Caco-2 (cell line): Measurements from ENCODE around the gene TTC7B. TPM values are rescaled to one million over a fixed set of nuclear protein-coding genes. Genes with fewer than 3 reads are reported as not detected.

Experiments
- BruUV-seq: library from RNA; stranded (reverse); fragments of 400-500 nt; replicated peaks from 2 replicates; lab custom pipeline; 2021; lab: Mats Ljungman, UMichigan
- CTCF ChIA-PET: fragments of 300-600 bp; sonication (Branson Sonifier 250); formaldehyde crosslinking; loops from one replicate; lab custom pipeline; 2022; ENCODE audit warnings: antibody characterized with exemption; lab: Charles Lee
- POLR2A ChIA-PET: fragments of 300-600 bp; sonication (Branson Sonifier 250); formaldehyde crosslinking; loops from one replicate; lab custom pipeline; 2022; ENCODE audit warnings: antibody characterized with exemption; lab: Charles Lee
- DNase-seq, 2 experiments: peaks; one replicate each; pipeline versions ENCODE4 v3.0.0 to v3.0.0-alpha.2; 2020 to 2022
- H3K27me3 ChIP-seq: replicated peaks from 2 replicates; pipeline ENCODE4 v1.6.0; 2011; ENCODE audit warnings: low read length; ENCODE audit not compliant: control insufficient read depth, insufficient read depth
- H3K36me3 ChIP-seq: 2 replicates; pipeline ENCODE4 v1.5.1; 2011; ENCODE audit warnings: low read length; ENCODE audit not compliant: control insufficient read depth, insufficient read depth
- H3K4me1 ChIP-seq: fragments of 250-450 bp; sonication (Bioruptor Pico); 2 replicates; pipeline ENCODE4 v1.5.1; 2020; ENCODE audit warnings: mild to moderate bottlenecking
- H3K4me3 ChIP-seq: 2 replicates; pipeline ENCODE4 v1.5.1; 2011; ENCODE audit warnings: low read depth, mild to moderate bottlenecking, control low read depth, low read length
- H3K9me3 ChIP-seq: fragments of 250-450 bp; sonication (Bioruptor Pico); 2 replicates; pipeline ENCODE4 v1.5.1; 2020; ENCODE audit warnings: mild to moderate bottlenecking, moderate library complexity
- H3K27ac Mint-ChIP-seq: one replicate; pipeline ENCODE4 v1.8.0; 2022; ENCODE audit warnings: mixed read lengths; ENCODE audit not compliant: unreplicated experiment
- H3K27me3 Mint-ChIP-seq: one replicate; pipeline ENCODE4 v1.8.0; 2022; ENCODE audit warnings: mixed read lengths; ENCODE audit not compliant: insufficient read depth, unreplicated experiment
- H3K36me3 Mint-ChIP-seq: one replicate; pipeline ENCODE4 v1.8.0; 2022; ENCODE audit warnings: mild to moderate bottlenecking, mixed read lengths; ENCODE audit not compliant: insufficient read depth, unreplicated experiment
- H3K4me1 Mint-ChIP-seq: one replicate; pipeline ENCODE4 v1.8.0; 2022; ENCODE audit warnings: low read depth, mixed read lengths; ENCODE audit not compliant: unreplicated experiment
- H3K4me3 Mint-ChIP-seq: one replicate; pipeline ENCODE4 v1.8.0; 2022; ENCODE audit warnings: mild to moderate bottlenecking, moderate library complexity, mixed read lengths; ENCODE audit not compliant: unreplicated experiment
- H3K9me3 Mint-ChIP-seq: one replicate; pipeline ENCODE4 v1.8.0; 2022; ENCODE audit warnings: mixed read lengths; ENCODE audit not compliant: unreplicated experiment
- CTCF ChIP-seq, 2 experiments: fragments of 200-600 bp in 1 of 2; IDR thresholded peaks; 1 replicate in 1 of 2; 2 replicates in 1 of 2; pipeline versions ENCODE4 v1.5.1 to v1.8.0; 2011 to 2022; ENCODE audit warnings: antibody characterized with exemption in 1 of 2, control low read depth in 1 of 2, inconsistent platforms in 1 of 2, low read depth in 1 of 2, low read length in 1 of 2, mild to moderate bottlenecking in 1 of 2, moderate library complexity in 1 of 2; ENCODE audit not compliant: insufficient read depth in 1 of 2, severe bottlenecking in 1 of 2, unreplicated experiment in 1 of 2
- intact Hi-C: fragments of 100-400 bp; cut with micrococcal nuclease; formaldehyde crosslinking; loops from one replicate; pipeline ENCODE4 v1.10.0; 2022; ENCODE audit not compliant: unreplicated experiment
- total RNA-seq: library from RNA; stranded (reverse); gene quantifications from 2 replicates; pipeline ENCODE4 v1.2.3, GENCODE V29; 2022

TTC7B gene
- total RNA-seq, 1 experiment from 2014 or later, result 28.5 TPM

GRCh38 chr14:90571149-90571947, 244.9 kb downstream of the TTC7B start:
- no peaks in the 10 kb centered on the region for H3K36me3 Mint-ChIP-seq
- H3K27ac Mint-ChIP-seq, result no peak overlapping the region
- intact Hi-C loops, result no loop called here
- Histone ChIP-seq H3K36me3 (no peaks in the 10 kb centered on the region), H3K4me1 (no peaks in the 10 kb centered on the region), H3K9me3 (no peaks in the 10 kb centered on the region), H3K27me3 (no peaks in the 10 kb centered on the region), H3K4me3 (no peak overlapping the region)
- no peaks in the 10 kb centered on the region for H3K27me3 Mint-ChIP-seq
- CTCF ChIA-PET, result no interaction called here
- no peak overlapping the region for H3K4me3 Mint-ChIP-seq
- BruUV-seq, result no TSS peak
- H3K9me3 Mint-ChIP-seq, result no peaks in the 10 kb centered on the region
- POLR2A ChIA-PET, result no interaction called here
- TF ChIP-seq CTCF (IDR thresholded peaks at IDR 0.05; ENCODE audit: insufficient read depth in 1 of 2, low read depth in 1 of 2, low read length in 1 of 2, severe bottlenecking in 1 of 2, unreplicated experiment in 1 of 2), result no peak
- no peaks in the 10 kb centered on the region for H3K4me1 Mint-ChIP-seq
- DNase-seq, result no peak

- H3K27me3 ChIP-seq, result no peaks in the 10 kb centered on the region
- CTCF ChIA-PET, result no interaction called here
- intact Hi-C loops, result no loop called here
These were observed 245.8 kb downstream of the TTC7B start for GRCh38 chr14:90570461-90570860.

More at GRCh38 chr14:90570461-90570860, 245.8 kb downstream of the TTC7B start:
- no peak overlapping the region for H3K27ac Mint-ChIP-seq
- H3K4me3 Mint-ChIP-seq, result no peak overlapping the region
- no TSS peak for BruUV-seq
- H3K36me3 Mint-ChIP-seq, result no peaks in the 10 kb centered on the region
- POLR2A ChIA-PET, result no interaction called here
- no peaks in the 10 kb centered on the region for H3K4me1 Mint-ChIP-seq
- Histone ChIP-seq H3K4me3 (no peak overlapping the region), H3K9me3 (no peaks in the 10 kb centered on the region), H3K36me3 (no peaks in the 10 kb centered on the region), H3K4me1 (no peaks in the 10 kb centered on the region)
- no peaks in the 10 kb centered on the region for H3K27me3 Mint-ChIP-seq
- DNase-seq, result no peak
- no peaks in the 10 kb centered on the region for H3K9me3 Mint-ChIP-seq
- no peak for TF ChIP-seq CTCF (IDR thresholded peaks at IDR 0.05; ENCODE audit: insufficient read depth in 1 of 2, low read depth in 1 of 2, low read length in 1 of 2, severe bottlenecking in 1 of 2, unreplicated experiment in 1 of 2)
